Uterus (tissue), 2 donors: ENCODE data around the gene HLA-DQA2.

Experiments used
- POLR2A ChIP-seq, 2 donors: fragments of 450-650 bp; IDR thresholded peaks; one replicate each; pipeline ENCODE4 v1.6.1; 2016; ENCODE audit warnings: antibody characterized with exemption in 2 of 2, mild to moderate bottlenecking in 1 of 2, moderate library complexity in 1 of 2
- TF ChIP-seq, protein P1 (sequence below), 4 experiments: fragments of 200-600 bp in 2 of 4; fragments of 450-650 bp in 2 of 4; sonication (generic) in 2 of 4; IDR thresholded peaks; one replicate each; pipeline ENCODE4 v1.5.1; 2016 to 2019; ENCODE audit warnings: antibody characterized with exemption in 4 of 4, mild to moderate bottlenecking in 2 of 4, moderate library complexity in 1 of 4

GRCh38 chr6:32792901-32793435 lies 51.8 kb downstream of the HLA-DQA2 start:
- TF ChIP-seq, protein P1, sequence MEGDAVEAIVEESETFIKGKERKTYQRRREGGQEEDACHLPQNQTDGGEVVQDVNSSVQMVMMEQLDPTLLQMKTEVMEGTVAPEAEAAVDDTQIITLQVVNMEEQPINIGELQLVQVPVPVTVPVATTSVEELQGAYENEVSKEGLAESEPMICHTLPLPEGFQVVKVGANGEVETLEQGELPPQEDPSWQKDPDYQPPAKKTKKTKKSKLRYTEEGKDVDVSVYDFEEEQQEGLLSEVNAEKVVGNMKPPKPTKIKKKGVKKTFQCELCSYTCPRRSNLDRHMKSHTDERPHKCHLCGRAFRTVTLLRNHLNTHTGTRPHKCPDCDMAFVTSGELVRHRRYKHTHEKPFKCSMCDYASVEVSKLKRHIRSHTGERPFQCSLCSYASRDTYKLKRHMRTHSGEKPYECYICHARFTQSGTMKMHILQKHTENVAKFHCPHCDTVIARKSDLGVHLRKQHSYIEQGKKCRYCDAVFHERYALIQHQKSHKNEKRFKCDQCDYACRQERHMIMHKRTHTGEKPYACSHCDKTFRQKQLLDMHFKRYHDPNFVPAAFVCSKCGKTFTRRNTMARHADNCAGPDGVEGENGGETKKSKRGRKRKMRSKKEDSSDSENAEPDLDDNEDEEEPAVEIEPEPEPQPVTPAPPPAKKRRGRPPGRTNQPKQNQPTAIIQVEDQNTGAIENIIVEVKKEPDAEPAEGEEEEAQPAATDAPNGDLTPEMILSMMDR (IDR thresholded peaks at IDR 0.05): no peak
- no peak for TF ChIP-seq POLR2A (IDR thresholded peaks at IDR 0.05)
